ENCODE results near the gene TMEM129.
"Not testable (repeated sequence)": the region's sequence is repeated elsewhere in the genome, so short reads cannot be mapped to it uniquely, and the experiment has no call there.

The TMEM129 gene

DNA sequence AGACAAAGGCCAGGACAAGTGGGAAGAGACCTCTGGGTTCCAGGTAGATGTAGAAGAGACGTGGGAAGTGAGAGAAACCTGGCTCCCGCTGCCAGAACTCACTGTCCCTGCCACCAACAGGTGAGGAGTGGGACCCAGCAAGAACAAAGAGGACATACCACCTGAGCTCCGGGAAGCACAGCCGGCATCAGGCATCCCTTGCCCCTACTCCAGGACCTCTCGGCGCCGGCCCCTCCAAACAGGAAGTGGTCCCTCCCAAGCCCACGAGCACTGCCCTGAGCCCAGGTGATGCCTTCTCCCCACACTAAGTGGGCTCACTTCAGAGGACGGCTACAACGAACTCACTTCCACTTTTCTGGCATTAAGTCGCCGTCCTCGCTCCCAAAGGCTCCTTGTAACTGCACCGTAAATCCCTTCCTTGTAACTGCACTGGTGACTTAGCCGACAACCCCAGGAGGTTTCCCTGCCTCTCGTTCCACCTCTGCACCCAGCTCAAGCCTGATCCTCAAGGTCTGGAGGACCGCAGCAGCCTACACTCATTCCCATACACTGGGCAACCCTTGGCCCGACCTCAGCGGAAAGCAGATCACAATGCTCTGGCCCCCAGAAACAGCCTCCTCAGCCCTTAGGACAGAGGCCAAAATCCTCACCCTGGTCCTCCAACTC is 45.9 kb downstream of the TMEM129 start:
- H3K27me3 ChIP-seq (ENCODE audit: insufficient read depth, low read length) = no peaks in the 10 kb centered on the region
- H4K12ac ChIP-seq (ENCODE audit: low read depth, low read length) = no peak overlapping the region
- no peaks in the 10 kb centered on the region for H3K9me3 ChIP-seq (ENCODE audit: insufficient read depth, low read depth, low read length)
- no peak overlapping the region for H3K4me3 ChIP-seq (ENCODE audit: low read depth, low read length)
- no peaks in the 10 kb centered on the region for H3K36me3 ChIP-seq (ENCODE audit: control insufficient read depth in 1 of 2, insufficient read depth in 2 of 2, low read length in 2 of 2)
- no peak overlapping the region for H4K91ac ChIP-seq (ENCODE audit: low read depth, low read length)
- no peak overlapping the region for H4K8ac ChIP-seq (ENCODE audit: low read depth, low read length)
- H3K18ac ChIP-seq (ENCODE audit: low read length) = no peak overlapping the region
- no peak overlapping the region for H2AFZ ChIP-seq (ENCODE audit: insufficient read depth, low read length, poor library complexity)
- no peaks in the 10 kb centered on the region for H3K79me2 ChIP-seq (ENCODE audit: control insufficient read depth, insufficient read depth, low read length, poor library complexity)
- no peak overlapping the region for H2BK12ac ChIP-seq (ENCODE audit: low read length)
- no peak overlapping the region for H3K4ac ChIP-seq (ENCODE audit: low read depth, low read length)
- no peak for DNase-seq
- H3K9ac ChIP-seq (ENCODE audit: low read length) = no peak overlapping the region
- no peak overlapping the region for H3K27ac ChIP-seq (ENCODE audit: low read depth, low read length)
- H3K14ac ChIP-seq (ENCODE audit: low read length) = no peak overlapping the region
- no peaks in the 10 kb centered on the region for H3K79me1 ChIP-seq (ENCODE audit: low read length)
- no peaks in the 10 kb centered on the region for H3K4me1 ChIP-seq (ENCODE audit: control insufficient read depth in 1 of 2, insufficient read depth in 2 of 2, low read length in 2 of 2)
- no peak overlapping the region for H3K4me2 ChIP-seq (ENCODE audit: low read length)
- WGBS (ENCODE audit: extremely low coverage, insufficient coverage, insufficient read length) = no CpG with 5 or more reads among the region's 19 CpGs
- no peak overlapping the region for H2BK5ac ChIP-seq (ENCODE audit: low read depth, low read length, poor library complexity)
- no peak overlapping the region for H3K23ac ChIP-seq (ENCODE audit: low read length)
- no peak overlapping the region for H2BK120ac ChIP-seq (ENCODE audit: insufficient read depth, low read length, poor library complexity)
- H2AK5ac ChIP-seq (ENCODE audit: low read length) = no peak overlapping the region

DNA sequence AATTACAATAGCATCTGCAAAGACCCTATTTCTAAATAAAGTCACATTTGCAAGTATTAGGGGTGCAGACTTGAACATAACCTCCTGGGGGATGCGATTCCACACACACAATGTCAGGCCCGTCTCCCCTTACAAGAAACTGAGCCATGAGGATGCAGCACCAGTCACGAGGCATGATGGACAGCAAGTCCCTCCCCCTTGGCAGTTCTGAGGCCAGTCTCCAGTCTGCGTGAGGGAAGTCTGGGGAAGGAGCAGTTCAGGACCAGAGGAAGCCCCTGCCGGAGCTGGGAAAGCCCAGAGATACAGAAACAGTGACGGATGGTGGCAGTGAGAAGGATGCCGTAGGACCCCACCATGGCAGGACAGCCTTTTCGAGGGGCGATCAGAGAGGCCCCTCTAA is 46.4 kb downstream of the TMEM129 start:
- Histone ChIP-seq H3K27ac (ENCODE audit: low read depth, low read length) (no peak overlapping the region), H3K4me3 (ENCODE audit: low read depth, low read length) (no peak overlapping the region), H4K91ac (ENCODE audit: low read depth, low read length) (no peak overlapping the region), H2BK120ac (ENCODE audit: insufficient read depth, low read length, poor library complexity) (no peak overlapping the region), H3K36me3 (ENCODE audit: control insufficient read depth in 1 of 2, insufficient read depth in 2 of 2, low read length in 2 of 2) (no peaks in the 10 kb centered on the region), H3K23ac (ENCODE audit: low read length) (no peak overlapping the region), H3K9ac (ENCODE audit: low read length) (no peak overlapping the region), H2BK5ac (ENCODE audit: low read depth, low read length, poor library complexity) (no peak overlapping the region), H3K14ac (ENCODE audit: low read length) (no peak overlapping the region), H3K4me2 (ENCODE audit: low read length) (no peak overlapping the region), H3K18ac (ENCODE audit: low read length) (no peak overlapping the region), H2BK12ac (ENCODE audit: low read length) (no peak overlapping the region), H3K4ac (ENCODE audit: low read depth, low read length) (no peak overlapping the region), H3K9me3 (ENCODE audit: insufficient read depth, low read depth, low read length) (no peaks in the 10 kb centered on the region), H2AFZ (ENCODE audit: insufficient read depth, low read length, poor library complexity) (no peak overlapping the region), H4K12ac (ENCODE audit: low read depth, low read length) (no peak overlapping the region), H3K79me1 (ENCODE audit: low read length) (no peaks in the 10 kb centered on the region), H3K4me1 (ENCODE audit: control insufficient read depth in 1 of 2, insufficient read depth in 2 of 2, low read length in 2 of 2) (no peaks in the 10 kb centered on the region), H4K8ac (ENCODE audit: low read depth, low read length) (no peak overlapping the region), H2AK5ac (ENCODE audit: low read length) (no peak overlapping the region), H3K79me2 (ENCODE audit: control insufficient read depth, insufficient read depth, low read length, poor library complexity) (no peaks in the 10 kb centered on the region), H3K27me3 (ENCODE audit: insufficient read depth, low read length) (no peaks in the 10 kb centered on the region)
- DNase-seq = no peak
- no CpG with 5 or more reads among the region's 9 CpGs for WGBS (ENCODE audit: extremely low coverage, insufficient coverage, insufficient read length)

DNA sequence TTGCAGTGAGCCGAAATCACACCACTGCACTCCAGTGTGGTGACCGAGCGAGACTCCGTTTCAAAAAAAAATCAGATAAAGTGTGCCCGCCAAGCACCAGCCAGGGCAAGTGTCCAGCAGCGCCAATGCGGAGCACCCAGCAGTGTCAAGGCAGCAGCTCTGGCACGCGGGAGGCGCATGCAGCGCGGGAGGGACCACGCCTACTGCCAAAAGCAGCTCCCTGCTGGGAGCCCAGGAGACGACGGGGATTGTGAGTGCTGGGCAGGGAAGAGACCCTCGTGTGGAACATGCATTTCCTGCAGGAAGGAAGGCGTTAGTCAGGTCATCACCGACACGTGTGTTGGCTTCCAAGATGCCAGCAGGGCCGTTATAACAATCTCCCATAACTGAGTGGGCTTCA is 47.5 kb downstream of the TMEM129 start:
- no CpG with 5 or more reads among the region's 20 CpGs for WGBS (ENCODE audit: extremely low coverage, insufficient coverage, insufficient read length)
- Histone ChIP-seq H3K27ac (ENCODE audit: low read depth, low read length) (no peak overlapping the region), H3K4me1 (ENCODE audit: control insufficient read depth in 1 of 2, insufficient read depth in 2 of 2, low read length in 2 of 2) (no peaks in the 10 kb centered on the region), H3K79me2 (ENCODE audit: control insufficient read depth, insufficient read depth, low read length, poor library complexity) (no peaks in the 10 kb centered on the region), H3K4me2 (ENCODE audit: low read length) (no peak overlapping the region), H3K9me3 (ENCODE audit: insufficient read depth, low read depth, low read length) (no peaks in the 10 kb centered on the region), H3K27me3 (ENCODE audit: insufficient read depth, low read length) (no peaks in the 10 kb centered on the region), H2BK12ac (ENCODE audit: low read length) (no peak overlapping the region), H2AK5ac (ENCODE audit: low read length) (no peak overlapping the region), H4K91ac (ENCODE audit: low read depth, low read length) (no peak overlapping the region), H2BK120ac (ENCODE audit: insufficient read depth, low read length, poor library complexity) (no peak overlapping the region), H4K8ac (ENCODE audit: low read depth, low read length) (no peak overlapping the region), H3K23ac (ENCODE audit: low read length) (no peak overlapping the region), H3K79me1 (ENCODE audit: low read length) (no peaks in the 10 kb centered on the region), H3K36me3 (ENCODE audit: control insufficient read depth in 1 of 2, insufficient read depth in 2 of 2, low read length in 2 of 2) (no peaks in the 10 kb centered on the region), H3K18ac (ENCODE audit: low read length) (no peak overlapping the region), H2AFZ (ENCODE audit: insufficient read depth, low read length, poor library complexity) (no peak overlapping the region), H4K12ac (ENCODE audit: low read depth, low read length) (no peak overlapping the region), H3K9ac (ENCODE audit: low read length) (no peak overlapping the region), H2BK5ac (ENCODE audit: low read depth, low read length, poor library complexity) (no peak overlapping the region), H3K4me3 (ENCODE audit: low read depth, low read length) (no peak overlapping the region), H3K4ac (ENCODE audit: low read depth, low read length) (no peak overlapping the region), H3K14ac (ENCODE audit: low read length) (no peak overlapping the region)
- no peak for DNase-seq

DNA sequence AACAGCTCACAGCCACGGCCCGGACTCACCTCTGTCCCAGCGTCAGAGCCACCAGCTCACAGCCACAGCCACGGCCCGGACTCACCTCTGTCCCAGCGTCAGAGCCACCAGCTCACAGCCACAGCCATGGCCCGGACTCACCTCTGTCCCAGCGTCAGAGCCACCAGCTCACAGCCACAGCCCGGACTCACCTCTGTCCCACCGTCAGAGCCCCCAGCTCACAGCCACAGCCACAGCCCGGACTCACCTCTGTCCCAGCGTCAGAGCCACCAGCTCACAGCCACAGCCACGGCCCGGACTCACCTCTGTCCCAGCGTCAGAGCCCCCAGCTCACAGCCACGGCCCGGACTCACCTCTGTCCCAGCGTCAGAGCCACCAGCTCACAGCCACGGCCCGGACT is 50.1 kb downstream of the TMEM129 start:
- H4K91ac ChIP-seq (ENCODE audit: low read depth, low read length); H4K8ac ChIP-seq (ENCODE audit: low read depth, low read length); H3K27me3 ChIP-seq (ENCODE audit: insufficient read depth, low read length); DNase-seq; H3K9ac ChIP-seq (ENCODE audit: low read length); H2AK5ac ChIP-seq (ENCODE audit: low read length); H3K14ac ChIP-seq (ENCODE audit: low read length); H3K36me3 ChIP-seq (ENCODE audit: control insufficient read depth in 1 of 2, insufficient read depth in 2 of 2, low read length in 2 of 2); H3K9me3 ChIP-seq (ENCODE audit: insufficient read depth, low read depth, low read length); H3K18ac ChIP-seq (ENCODE audit: low read length); H2BK5ac ChIP-seq (ENCODE audit: low read depth, low read length, poor library complexity); H3K4ac ChIP-seq (ENCODE audit: low read depth, low read length); H3K79me1 ChIP-seq (ENCODE audit: low read length); H3K4me3 ChIP-seq (ENCODE audit: low read depth, low read length); H3K4me1 ChIP-seq (ENCODE audit: control insufficient read depth in 1 of 2, insufficient read depth in 2 of 2, low read length in 2 of 2); H3K79me2 ChIP-seq (ENCODE audit: control insufficient read depth, insufficient read depth, low read length, poor library complexity); H3K27ac ChIP-seq (ENCODE audit: low read depth, low read length); H3K23ac ChIP-seq (ENCODE audit: low read length); H2BK120ac ChIP-seq (ENCODE audit: insufficient read depth, low read length, poor library complexity); H3K4me2 ChIP-seq (ENCODE audit: low read length); H2BK12ac ChIP-seq (ENCODE audit: low read length); H2AFZ ChIP-seq (ENCODE audit: insufficient read depth, low read length, poor library complexity); H4K12ac ChIP-seq (ENCODE audit: low read depth, low read length): not testable (repeated sequence)
- no CpG with 5 or more reads among the region's 20 CpGs for WGBS (ENCODE audit: extremely low coverage, insufficient coverage, insufficient read length)

All from trophoblast cell (in vitro differentiated cells and primary cell).